ENCODE data around the gene ZNF74.
"Not testable (repeated sequence)": the region's sequence is repeated elsewhere in the genome, so short reads cannot be mapped to it uniquely, and the experiment has no call there.

ZNF74 gene

GRCh38 chr22:20378110-20378509, 15.8 kb upstream of the ZNF74 start:
- Histone ChIP-seq H3K9ac (ENCODE audit: low read length) (no peak overlapping the region), H3K27ac (ENCODE audit: low read depth, low read length) (no peak overlapping the region), H3K36me3 (ENCODE audit: control insufficient read depth, insufficient read depth, low read length) (no peaks in the 10 kb centered on the region), H3K9me3 (ENCODE audit: control insufficient read depth, insufficient read depth, low read depth, low read length) (no peaks in the 10 kb centered on the region), H3K27me3 (ENCODE audit: control insufficient read depth, insufficient read depth, low read length) (peaks cover 11% of the 10 kb centered on the region), H3K4me1 (ENCODE audit: control insufficient read depth, insufficient read depth, low read length) (peaks cover 10% of the 10 kb centered on the region), H3K4me3 (ENCODE audit: low read depth, low read length) (no peak overlapping the region)

GRCh38 chr22:20378684-20379083, 15.3 kb upstream of the ZNF74 start:
- H3K4me3 ChIP-seq (ENCODE audit: low read depth, low read length); H3K36me3 ChIP-seq (ENCODE audit: control insufficient read depth, insufficient read depth, low read length); H3K9ac ChIP-seq (ENCODE audit: low read length); H3K4me1 ChIP-seq (ENCODE audit: control insufficient read depth, insufficient read depth, low read length); H3K27me3 ChIP-seq (ENCODE audit: control insufficient read depth, insufficient read depth, low read length); H3K9me3 ChIP-seq (ENCODE audit: control insufficient read depth, insufficient read depth, low read depth, low read length); H3K27ac ChIP-seq (ENCODE audit: low read depth, low read length): not testable (repeated sequence)

- no peak overlapping the region for H3K9ac ChIP-seq (ENCODE audit: low read length)
- no peaks in the 10 kb centered on the region for H3K9me3 ChIP-seq (ENCODE audit: control insufficient read depth, insufficient read depth, low read depth, low read length)
- no peaks in the 10 kb centered on the region for H3K36me3 ChIP-seq (ENCODE audit: control insufficient read depth, insufficient read depth, low read length)
- no peak overlapping the region for H3K4me3 ChIP-seq (ENCODE audit: low read depth, low read length)
- peaks cover 6% of the 10 kb centered on the region; the same call in 1 of the 2 replicates for H3K4me1 ChIP-seq (ENCODE audit: control insufficient read depth, insufficient read depth, low read length)
- no peak overlapping the region for H3K27ac ChIP-seq (ENCODE audit: low read depth, low read length)
- H3K27me3 ChIP-seq (ENCODE audit: control insufficient read depth, insufficient read depth, low read length) = no peaks in the 10 kb centered on the region
These were observed 13.5 kb upstream of the ZNF74 start for GRCh38 chr22:20380486-20380885.

- no peaks in the 10 kb centered on the region for H3K36me3 ChIP-seq (ENCODE audit: control insufficient read depth, insufficient read depth, low read length)
- H3K9me3 ChIP-seq (ENCODE audit: control insufficient read depth, insufficient read depth, low read depth, low read length) = no peaks in the 10 kb centered on the region
- no peak overlapping the region for H3K9ac ChIP-seq (ENCODE audit: low read length)
- H3K27ac ChIP-seq (ENCODE audit: low read depth, low read length) = no peak overlapping the region
- H3K27me3 ChIP-seq (ENCODE audit: control insufficient read depth, insufficient read depth, low read length) = no peaks in the 10 kb centered on the region
- H3K4me1 ChIP-seq (ENCODE audit: control insufficient read depth, insufficient read depth, low read length) = peaks cover 6% of the 10 kb centered on the region; the same call in 1 of the 2 replicates
- no peak overlapping the region for H3K4me3 ChIP-seq (ENCODE audit: low read depth, low read length)
These were observed 10.4 kb upstream of the ZNF74 start for GRCh38 chr22:20383538-20383937.

- H3K27me3 ChIP-seq (ENCODE audit: control insufficient read depth, insufficient read depth, low read length) = no peaks in the 10 kb centered on the region
- H3K9ac ChIP-seq (ENCODE audit: low read length) = no peak overlapping the region
- H3K36me3 ChIP-seq (ENCODE audit: control insufficient read depth, insufficient read depth, low read length) = no peaks in the 10 kb centered on the region
- H3K4me1 ChIP-seq (ENCODE audit: control insufficient read depth, insufficient read depth, low read length) = peaks cover 6% of the 10 kb centered on the region; the same call in 1 of the 2 replicates
- H3K27ac ChIP-seq (ENCODE audit: low read depth, low read length) = no peak overlapping the region
- peaks cover 3% of the 10 kb centered on the region; the same call in 1 of the 2 replicates for H3K9me3 ChIP-seq (ENCODE audit: control insufficient read depth, insufficient read depth, low read depth, low read length)
- no peak overlapping the region for H3K4me3 ChIP-seq (ENCODE audit: low read depth, low read length)
These were observed 9.8 kb upstream of the ZNF74 start for GRCh38 chr22:20384171-20384570.

- Histone ChIP-seq H3K4me1 (ENCODE audit: control insufficient read depth, insufficient read depth, low read length) (peaks cover 6% of the 10 kb centered on the region; the same call in 1 of the 2 replicates), H3K27me3 (ENCODE audit: control insufficient read depth, insufficient read depth, low read length) (no peaks in the 10 kb centered on the region), H3K9me3 (ENCODE audit: control insufficient read depth, insufficient read depth, low read depth, low read length) (peaks cover 5% of the 10 kb centered on the region; the same call in 1 of the 2 replicates), H3K4me3 (ENCODE audit: low read depth, low read length) (no peak overlapping the region), H3K27ac (ENCODE audit: low read depth, low read length) (no peak overlapping the region), H3K36me3 (ENCODE audit: control insufficient read depth, insufficient read depth, low read length) (no peaks in the 10 kb centered on the region), H3K9ac (ENCODE audit: low read length) (no peak overlapping the region)
These were observed 9.1 kb upstream of the ZNF74 start for GRCh38 chr22:20384865-20385264.

GRCh38 chr22:20386336-20386735, 7.6 kb upstream of the ZNF74 start:
- Histone ChIP-seq H3K4me3 (ENCODE audit: low read depth, low read length) (no peak overlapping the region), H3K9ac (ENCODE audit: low read length) (no peak overlapping the region), H3K27me3 (ENCODE audit: control insufficient read depth, insufficient read depth, low read length) (no peaks in the 10 kb centered on the region), H3K36me3 (ENCODE audit: control insufficient read depth, insufficient read depth, low read length) (no peaks in the 10 kb centered on the region), H3K27ac (ENCODE audit: low read depth, low read length) (no peak overlapping the region), H3K4me1 (ENCODE audit: control insufficient read depth, insufficient read depth, low read length) (no peaks in the 10 kb centered on the region), H3K9me3 (ENCODE audit: control insufficient read depth, insufficient read depth, low read depth, low read length) (peaks cover 5% of the 10 kb centered on the region; the same call in 1 of the 2 replicates)

- H3K4me1 ChIP-seq (ENCODE audit: control insufficient read depth, insufficient read depth, low read length) = no peaks in the 10 kb centered on the region
- no peaks in the 10 kb centered on the region for H3K36me3 ChIP-seq (ENCODE audit: control insufficient read depth, insufficient read depth, low read length)
- no peak overlapping the region for H3K9ac ChIP-seq (ENCODE audit: low read length)
- peaks cover 5% of the 10 kb centered on the region; the same call in 1 of the 2 replicates for H3K9me3 ChIP-seq (ENCODE audit: control insufficient read depth, insufficient read depth, low read depth, low read length)
- no peak overlapping the region for H3K27ac ChIP-seq (ENCODE audit: low read depth, low read length)
- no peak overlapping the region for H3K4me3 ChIP-seq (ENCODE audit: low read depth, low read length)
- no peaks in the 10 kb centered on the region for H3K27me3 ChIP-seq (ENCODE audit: control insufficient read depth, insufficient read depth, low read length)
These were observed 7.0 kb upstream of the ZNF74 start for GRCh38 chr22:20386972-20387371.

GRCh38 chr22:20388200-20388599, 5.8 kb upstream of the ZNF74 start:
- Histone ChIP-seq H3K27me3 (ENCODE audit: control insufficient read depth, insufficient read depth, low read length) (no peaks in the 10 kb centered on the region), H3K36me3 (ENCODE audit: control insufficient read depth, insufficient read depth, low read length) (no peaks in the 10 kb centered on the region)

GRCh38 chr22:20389288-20389687, 4.7 kb upstream of the ZNF74 start:
- Histone ChIP-seq H3K27me3 (ENCODE audit: control insufficient read depth, insufficient read depth, low read length) (no peaks in the 10 kb centered on the region), H3K9me3 (ENCODE audit: control insufficient read depth, insufficient read depth, low read depth, low read length) (peaks cover 10% of the 10 kb centered on the region), H3K27ac (ENCODE audit: low read depth, low read length) (no peak overlapping the region), H3K4me1 (ENCODE audit: control insufficient read depth, insufficient read depth, low read length) (0 out of 2 replicates have a peak, but pooled peaks cover 6% of the 10 kb centered on the region), H3K36me3 (ENCODE audit: control insufficient read depth, insufficient read depth, low read length) (no peaks in the 10 kb centered on the region), H3K4me3 (ENCODE audit: low read depth, low read length) (no peak overlapping the region), H3K9ac (ENCODE audit: low read length) (no peak overlapping the region)

More at GRCh38 chr22:20388200-20388599, 5.8 kb upstream of the ZNF74 start:
- Histone ChIP-seq H3K27ac (ENCODE audit: low read depth, low read length) (no peak overlapping the region), H3K4me3 (ENCODE audit: low read depth, low read length) (no peak overlapping the region), H3K9me3 (ENCODE audit: control insufficient read depth, insufficient read depth, low read depth, low read length) (peaks cover 10% of the 10 kb centered on the region), H3K9ac (ENCODE audit: low read length) (no peak overlapping the region), H3K4me1 (ENCODE audit: control insufficient read depth, insufficient read depth, low read length) (0 out of 2 replicates have a peak, but pooled peaks cover 2% of the 10 kb centered on the region)

- no peak overlapping the region for H3K27ac ChIP-seq (ENCODE audit: low read depth, low read length)
- no peaks in the 10 kb centered on the region for H3K36me3 ChIP-seq (ENCODE audit: control insufficient read depth, insufficient read depth, low read length)
- no peak overlapping the region for H3K4me3 ChIP-seq (ENCODE audit: low read depth, low read length)
- H3K27me3 ChIP-seq (ENCODE audit: control insufficient read depth, insufficient read depth, low read length) = no peaks in the 10 kb centered on the region
- peaks cover 10% of the 10 kb centered on the region for H3K9me3 ChIP-seq (ENCODE audit: control insufficient read depth, insufficient read depth, low read depth, low read length)
- peaks cover 12% of the 10 kb centered on the region; the same call in 1 of the 2 replicates for H3K4me1 ChIP-seq (ENCODE audit: control insufficient read depth, insufficient read depth, low read length)
- H3K9ac ChIP-seq (ENCODE audit: low read length) = no peak overlapping the region
These were observed 3.5 kb upstream of the ZNF74 start for GRCh38 chr22:20390394-20390907.
